ENCODE results near the gene CHTOP.

Gene CHTOP

GRCh38 chr1:153655333-153655732 lies 21.5 kb downstream of the CHTOP start:
- no peak for DNase-seq (ENCODE audit: low spot score)
- no peak for TF ChIP-seq CTCF (IDR thresholded peaks at IDR 0.05; ENCODE audit: extremely low read depth, insufficient read depth, missing control alignments)
- in situ Hi-C loops (cut with MboI; ENCODE audit: low pct_unique_long_range_greater_than_20kb, low sequenced_read_pairs, unreplicated experiment), result no loop called here

GRCh38 chr1:153658400-153659174 lies 24.7 kb downstream of the CHTOP start, which contains the start of gene SNAPIN:
Gene SNAPIN, plus strand, starts transcription at chr1:153658703. Its CDS starts 41 bp downstream, at chr1:153658744.
- peak; percentile 91 for DNase-seq (ENCODE audit: low spot score)
- in situ Hi-C loops (cut with MboI; ENCODE audit: low pct_unique_long_range_greater_than_20kb, low sequenced_read_pairs, unreplicated experiment), result no loop called here
- TF ChIP-seq CTCF (IDR thresholded peaks at IDR 0.05; ENCODE audit: extremely low read depth, insufficient read depth, missing control alignments), result no peak

- TF ChIP-seq CTCF (IDR thresholded peaks at IDR 0.05; ENCODE audit: extremely low read depth, insufficient read depth, missing control alignments), result no peak
- in situ Hi-C loops (cut with MboI; ENCODE audit: low pct_unique_long_range_greater_than_20kb, low sequenced_read_pairs, unreplicated experiment), result no loop called here
Measured at GRCh38 chr1:153659175-153659534, 25.3 kb downstream of the CHTOP start.

GRCh38 chr1:153659656-153660055 lies 25.8 kb downstream of the CHTOP start:
- no peak for TF ChIP-seq CTCF (IDR thresholded peaks at IDR 0.05; ENCODE audit: extremely low read depth, insufficient read depth, missing control alignments)
- in situ Hi-C loops (cut with MboI; ENCODE audit: low pct_unique_long_range_greater_than_20kb, low sequenced_read_pairs, unreplicated experiment), result no loop called here
- DNase-seq (ENCODE audit: low spot score), result no peak

More at GRCh38 chr1:153659175-153659534, 25.3 kb downstream of the CHTOP start:
- no peak for DNase-seq (ENCODE audit: low spot score)

- in situ Hi-C loops (cut with MboI; ENCODE audit: low pct_unique_long_range_greater_than_20kb, low sequenced_read_pairs, unreplicated experiment), result no loop called here
- TF ChIP-seq CTCF (IDR thresholded peaks at IDR 0.05; ENCODE audit: extremely low read depth, insufficient read depth, missing control alignments), result no peak
Measured at GRCh38 chr1:153661111-153661708, 27.3 kb downstream of the CHTOP start.

GRCh38 chr1:153662269-153662668 lies 28.4 kb downstream of the CHTOP start:
- DNase-seq (ENCODE audit: low spot score), result no peak
- in situ Hi-C loops (cut with MboI; ENCODE audit: low pct_unique_long_range_greater_than_20kb, low sequenced_read_pairs, unreplicated experiment), result no loop called here
- TF ChIP-seq CTCF (IDR thresholded peaks at IDR 0.05; ENCODE audit: extremely low read depth, insufficient read depth, missing control alignments), result no peak

More at GRCh38 chr1:153661111-153661708, 27.3 kb downstream of the CHTOP start:
- no peak for DNase-seq (ENCODE audit: low spot score)
